Medulla oblongata (tissue), 1 donor: ENCODE data around the gene KRT86.
"Not testable (repeated sequence)": the region's sequence is repeated elsewhere in the genome, so short reads cannot be mapped to it uniquely, and the experiment has no call there.

Experiments
- DNase-seq: peaks from one replicate; pipeline ENCODE4 v3.0.0-alpha.2; 2015; ENCODE audit errors: extremely low spot score

KRT86 gene

GRCh38 chr12:52291267-52291935 lies 17.0 kb downstream of the KRT86 start, which contains the start of gene KRT81:
Gene KRT81 (minus strand): TSS chr12:52291534. CDS start chr12:52291465, 69 bp downstream.
- DNase-seq, result no peak

- DNase-seq, result no peak
Measured at GRCh38 chr12:52293926-52294325, 19.5 kb downstream of the KRT86 start.

GRCh38 chr12:52294803-52295202 lies 20.4 kb downstream of the KRT86 start:
- no peak for DNase-seq

GRCh38 chr12:52295663-52296062 lies 21.2 kb downstream of the KRT86 start:
- DNase-seq, result no peak

- no peak for DNase-seq
Measured at GRCh38 chr12:52296572-52297215, 22.2 kb downstream of the KRT86 start.

GRCh38 chr12:52298677-52299190 lies 24.3 kb downstream of the KRT86 start:
- no peak for DNase-seq

- no peak for DNase-seq
Measured at GRCh38 chr12:52300796-52301691, 26.6 kb downstream of the KRT86 start.

GRCh38 chr12:52301721-52302120 lies 27.3 kb downstream of the KRT86 start:
- DNase-seq, result not testable (repeated sequence)

GRCh38 chr12:52302242-52302914 lies 27.9 kb downstream of the KRT86 start:
- DNase-seq, result not testable (repeated sequence)

GRCh38 chr12:52304941-52305411 lies 30.5 kb downstream of the KRT86 start:
- DNase-seq, result not testable (repeated sequence)

GRCh38 chr12:52305921-52306705 lies 31.7 kb downstream of the KRT86 start:
- no peak for DNase-seq

- no peak for DNase-seq
Measured at GRCh38 chr12:52306731-52307130, 32.3 kb downstream of the KRT86 start.

GRCh38 chr12:52307836-52308805 lies 33.7 kb downstream of the KRT86 start:
- DNase-seq, result peak; percentile 46

GRCh38 chr12:52308806-52309425 lies 34.5 kb downstream of the KRT86 start:
- peak; percentile 12 for DNase-seq

- no peak for DNase-seq
Measured at GRCh38 chr12:52310622-52311284, 36.3 kb downstream of the KRT86 start.

GRCh38 chr12:52311285-52311648 lies 36.8 kb downstream of the KRT86 start:
- no peak for DNase-seq

- no peak for DNase-seq
Measured at GRCh38 chr12:52312086-52312485, 37.6 kb downstream of the KRT86 start.

GRCh38 chr12:52313461-52313860 lies 39.0 kb downstream of the KRT86 start:
- DNase-seq, result no peak
